IMR-90 (cell line): Measurements from ENCODE around the gene KIRREL2. TPM values are rescaled to one million over a fixed set of nuclear protein-coding genes. Genes with fewer than 3 reads are reported as not detected.

ENCODE experiments used
- ATAC-seq: fragments of 200-7000 bp; cut with Tn5 transposase; 2 replicates; pipeline ENCODE4 v1.9.1; 2020; ENCODE audit warnings: low read depth, mild to moderate bottlenecking, moderate library complexity
- BruUV-seq: library from RNA; stranded (reverse); fragments of 400-500 nt; replicated peaks from 2 replicates; lab custom pipeline; 2021; lab: Mats Ljungman, UMichigan
- CTCF ChIA-PET: fragments of 300-600 bp; formaldehyde crosslinking; extraction: SDS; loops from one replicate; lab custom pipeline; 2021; ENCODE audit warnings: antibody characterized with exemption; lab: Yijun Ruan, JAX
- POLR2A ChIA-PET: fragments of 300-600 bp; sonication (Branson Sonifier 250); formaldehyde crosslinking; loops from one replicate; lab custom pipeline; 2022; ENCODE audit warnings: antibody characterized with exemption; ENCODE audit not compliant: unreplicated experiment; lab: Charles Lee
- DNase-seq: peaks from one replicate; pipeline ENCODE4 v3.0.0; 2013
- H2AFZ ChIP-seq: replicated peaks from 2 replicates; pipeline ENCODE3; 2013; ENCODE audit warnings: low read length, mild to moderate bottlenecking; ENCODE audit not compliant: poor library complexity
- H2AK5ac ChIP-seq: 2 replicates; pipeline ENCODE4 v1.6.1; 2013; ENCODE audit warnings: low read depth, low read length, inconsistent platforms
- H2AK9ac ChIP-seq: replicated peaks from 2 replicates; pipeline ENCODE3; 2013; ENCODE audit warnings: mild to moderate bottlenecking, low read depth, low read length, moderate library complexity; ENCODE audit not compliant: poor library complexity
- H2BK120ac ChIP-seq: 2 replicates; pipeline ENCODE4 v1.6.1; 2013; ENCODE audit warnings: low read depth, low read length, inconsistent platforms
- H2BK15ac ChIP-seq: 3 replicates; pipeline ENCODE4 v1.6.1; 2013; ENCODE audit warnings: low read depth, low read length, inconsistent platforms
- H2BK20ac ChIP-seq: 2 replicates; pipeline ENCODE4 v1.6.1; 2013; ENCODE audit warnings: low read depth, mild to moderate bottlenecking, inconsistent platforms, low read length, moderate library complexity
- H2BK5ac ChIP-seq: 2 replicates; pipeline ENCODE4 v1.6.1; 2013; ENCODE audit warnings: mild to moderate bottlenecking, low read depth, low read length, inconsistent platforms; ENCODE audit not compliant: poor library complexity, severe bottlenecking
- H3K14ac ChIP-seq: replicated peaks from 2 replicates; pipeline ENCODE4 v1.6.1; 2013; ENCODE audit warnings: low read depth, low read length, inconsistent platforms
- H3K18ac ChIP-seq: 2 replicates; pipeline ENCODE4 v1.6.1; 2013; ENCODE audit warnings: low read depth, low read length, control low read depth
- H3K23ac ChIP-seq: 2 replicates; pipeline ENCODE4 v1.6.1; 2013; ENCODE audit warnings: low read depth, low read length, inconsistent platforms
- H3K27ac ChIP-seq: 2 replicates; pipeline ENCODE4 v1.5.1; 2013; ENCODE audit warnings: mild to moderate bottlenecking, control low read depth, low read length; ENCODE audit not compliant: insufficient read depth
- H3K27me3 ChIP-seq: 2 replicates; pipeline ENCODE4 v1.6.1; 2013; ENCODE audit warnings: low read length; ENCODE audit not compliant: control insufficient read depth, insufficient read depth
- H3K36me3 ChIP-seq: 2 replicates; pipeline ENCODE4 v1.6.1; 2013; ENCODE audit warnings: low read length, mixed read lengths; ENCODE audit not compliant: control insufficient read depth, insufficient read depth
- H3K4ac ChIP-seq: 2 replicates; pipeline ENCODE4 v1.6.1; 2013; ENCODE audit warnings: low read depth, low read length, inconsistent platforms
- H3K4me1 ChIP-seq: 2 replicates; pipeline ENCODE4 v1.6.1; 2013; ENCODE audit warnings: low read length, mixed read lengths; ENCODE audit not compliant: control insufficient read depth, insufficient read depth
- H3K4me2 ChIP-seq: 2 replicates; pipeline ENCODE4 v1.6.1; 2013; ENCODE audit warnings: low read depth, mild to moderate bottlenecking, control low read depth, low read length, moderate library complexity
- H3K4me3 ChIP-seq: 2 replicates; pipeline ENCODE4 v1.5.1; 2013; ENCODE audit warnings: low read depth, mild to moderate bottlenecking, control low read depth, low read length, moderate library complexity; ENCODE audit not compliant: insufficient read depth
- H3K56ac ChIP-seq: 2 replicates; pipeline ENCODE4 v1.6.1; 2013; ENCODE audit warnings: low read length, inconsistent platforms; ENCODE audit not compliant: insufficient read depth; ENCODE audit errors: extremely low read depth
- H3K79me1 ChIP-seq, 2 experiments: 2 replicates each; pipeline ENCODE4 v1.6.1; 2013; ENCODE audit warnings: low read length in 2 of 2, inconsistent platforms in 1 of 2, low read depth in 1 of 2
- H3K9ac ChIP-seq: 2 replicates; pipeline ENCODE4 v1.6.1; 2013; ENCODE audit warnings: low read depth, low read length, control low read depth
- H3K9me1 ChIP-seq: 2 replicates; pipeline ENCODE4 v1.6.1; 2013; ENCODE audit warnings: low read length, inconsistent platforms; ENCODE audit not compliant: insufficient read depth
- H3K9me3 ChIP-seq: 2 replicates; pipeline ENCODE4 v1.6.1; 2013; ENCODE audit warnings: low read length; ENCODE audit not compliant: control insufficient read depth, insufficient read depth
- H4K20me1 ChIP-seq: 2 replicates; pipeline ENCODE4 v1.6.1; 2013; ENCODE audit warnings: low read length, inconsistent platforms; ENCODE audit not compliant: insufficient read depth
- H4K5ac ChIP-seq: 2 replicates; pipeline ENCODE4 v1.6.1; 2013; ENCODE audit warnings: mild to moderate bottlenecking, low read depth, low read length, control low read depth
- H4K8ac ChIP-seq, 2 experiments: 2 replicates each; pipeline ENCODE4 v1.6.1; 2013; ENCODE audit warnings: low read depth in 2 of 2, low read length in 2 of 2, control low read depth in 1 of 2, inconsistent platforms in 1 of 2
- H4K91ac ChIP-seq: 2 replicates; pipeline ENCODE4 v1.6.1; 2013; ENCODE audit warnings: low read depth, low read length, inconsistent platforms; ENCODE audit not compliant: insufficient read depth
- BHLHE40 ChIP-seq: fragments of 150-350 bp; IDR thresholded peaks from 2 replicates; pipeline ENCODE4 v1.6.1; 2016; ENCODE audit warnings: mild to moderate bottlenecking, low read depth, low read length
- CHD1 ChIP-seq: IDR thresholded peaks from 2 replicates; pipeline ENCODE4 v1.6.1; 2012; ENCODE audit warnings: low read depth, low read length, improper control_type of control experiment
- FOS ChIP-seq: fragments of 150-350 bp; IDR thresholded peaks from 2 replicates; pipeline ENCODE4 v1.6.1; 2016; ENCODE audit warnings: low read depth, low read length
- MAZ ChIP-seq: IDR thresholded peaks from 2 replicates; pipeline ENCODE4 v1.6.1; 2012; ENCODE audit warnings: low read depth, mild to moderate bottlenecking, low read length, improper control_type of control experiment, moderate library complexity, borderline replicate concordance
- MXI1 ChIP-seq: IDR thresholded peaks from 2 replicates; pipeline ENCODE4 v1.6.1; 2012; ENCODE audit warnings: low read depth, mild to moderate bottlenecking, low read length, moderate library complexity, borderline replicate concordance
- NFE2L2 ChIP-seq: fragments of 150-350 bp; IDR thresholded peaks from 2 replicates; pipeline ENCODE4 v1.6.1; 2016; ENCODE audit warnings: low read depth, mild to moderate bottlenecking, low read length
- RAD21 ChIP-seq: IDR thresholded peaks from 2 replicates; pipeline ENCODE4 v1.6.1; 2012; ENCODE audit warnings: low read length, improper control_type of control experiment
- SMC3 ChIP-seq: fragments of 150-350 bp; IDR thresholded peaks from 2 replicates; pipeline ENCODE4 v1.6.1; 2016; ENCODE audit warnings: low read depth, mild to moderate bottlenecking, antibody characterized with exemption, low read length, moderate library complexity
- WGBS, 2 experiments: methylation state at CpG; one replicate each; pipeline versions ENCODE4 v1.1.5 to v1.1.7; 2013; ENCODE audit warnings: missing lambda C conversion rate in 2 of 2; ENCODE audit not compliant: insufficient read length in 1 of 2; ENCODE audit errors: extremely low coverage in 2 of 2; 5-methylcytosine and 5-hydroxymethylcytosine counted together
- dilution Hi-C: fragments of 300-500 bp; cut with HindIII; formaldehyde crosslinking; loops from one replicate; pipeline ENCODE4 v1.14.3; 2018; ENCODE audit warnings: low sequenced_read_pairs; ENCODE audit not compliant: unreplicated experiment
- in situ Hi-C: fragments of 300-500 bp; cut with MboI; formaldehyde crosslinking; loops from 3 replicates; pipeline ENCODE4 v1.14.3; 2019; ENCODE audit warnings: low sequenced_read_pairs, inconsistent platforms, mixed read lengths
- intact Hi-C: fragments of 100-400 bp; cut with micrococcal nuclease; formaldehyde crosslinking; loops from 2 replicates; pipeline ENCODE4 v1.10.0; 2022
- polyA plus RNA-seq, 3 experiments: library from polyadenylated mRNA; depleted of rRNA; stranded (reverse); fragments of >200 nt; gene quantifications; 2 replicates each; pipeline ENCODE4 v1.2.3, GENCODE V29; 2012; ENCODE audit warnings: low replicate concordance in 1 of 3
- total RNA-seq: library from RNA; depleted of rRNA; stranded (reverse); fragments of >200 nt; gene quantifications from 2 replicates; pipeline ENCODE4 v1.2.3, GENCODE V29; 2012
- TF ChIP-seq, protein P1 (sequence below): fragments of 150-350 bp; IDR thresholded peaks from 2 replicates; pipeline ENCODE4 v1.6.1; 2016; ENCODE audit warnings: low read depth, mild to moderate bottlenecking, low read length, moderate library complexity, borderline replicate concordance

Gene KIRREL2
- total and polyA plus RNA-seq, 2 of the 4 experiments (the other 2 are of a cell fraction) = not detected

DNA sequence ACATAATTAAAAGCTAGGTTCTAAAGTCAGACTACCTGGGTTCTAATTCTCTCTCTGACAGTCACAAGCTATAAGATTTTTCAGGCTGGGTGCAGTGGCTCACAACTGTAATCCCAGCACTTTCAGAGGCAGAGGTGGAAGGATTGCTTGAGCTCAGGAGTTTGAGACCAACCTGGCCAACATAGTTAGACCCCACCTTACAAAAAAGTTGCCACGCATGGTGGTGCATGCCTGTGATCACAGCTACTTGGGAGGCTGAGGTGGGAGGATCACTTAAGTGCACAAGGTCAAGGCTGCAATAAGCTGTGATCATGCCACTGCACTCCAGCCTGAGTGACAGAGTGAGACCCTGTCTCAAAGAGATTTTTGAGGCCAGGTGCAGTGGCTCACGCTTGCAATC, 37.6 kb downstream of the KIRREL2 start:
- ChIA-PET POLR2A (interaction anchor here (0.5 kb wide), 1 partner anchor 257 kb away, joined by 3 read pairs; no protein-coding TSS in a partner anchor), CTCF (interaction anchor here (1.2 kb wide), 1 partner anchor 37 kb away, joined by 4 read pairs; no protein-coding TSS in a partner anchor)
- no peak for ATAC-seq
- Histone ChIP-seq H3K18ac (no peak overlapping the region), H3K27me3 (no peaks in the 10 kb centered on the region), H3K4me3 (no peak overlapping the region), H3K79me1 (peaks cover 21 to 31% of the 10 kb centered on the region in 2 experiments; a peak in 3 of 4 replicates), H3K4me1 (0 out of 2 replicates have a peak, but pooled peaks cover 6% of the 10 kb centered on the region), H3K9me3 (no peaks in the 10 kb centered on the region), H4K20me1 (no peaks in the 10 kb centered on the region), H4K91ac (no peak overlapping the region), H4K5ac (no peak overlapping the region), H2BK20ac (no peak overlapping the region), H3K9me1 (no peaks in the 10 kb centered on the region; the same call in 1 of the 2 replicates), H3K56ac (no peak overlapping the region), H3K4me2 (no peak overlapping the region), H3K36me3 (peaks cover 33% of the 10 kb centered on the region), H2BK5ac (no peak overlapping the region), H2AK5ac (no peak overlapping the region), H3K27ac (no peak overlapping the region), H3K23ac (no peak overlapping the region), H2AFZ (no peak overlapping the region), H2BK120ac (no peak overlapping the region), H2BK15ac (no peak overlapping the region), H4K8ac (no peak overlapping the region), H3K4ac (no peak overlapping the region), H2AK9ac (no peak overlapping the region), H3K9ac (no peak overlapping the region), H3K14ac (no peak overlapping the region)
- intact Hi-C loops (no loop called here), in situ Hi-C loops (no loop called here), dilution Hi-C loops (no loop called here)
- BruUV-seq = no TSS peak
- no CpG with 5 or more reads among the region's 2 CpGs for WGBS, 2 experiments
- DNase-seq = no peak
- TF ChIP-seq MAZ (no peak), SMC3 (no peak), BHLHE40 (no peak), NFE2L2 (no peak), CHD1 (no peak), MXI1 (no peak), FOS (no peak), RAD21 (no peak)
- TF ChIP-seq, protein P1, sequence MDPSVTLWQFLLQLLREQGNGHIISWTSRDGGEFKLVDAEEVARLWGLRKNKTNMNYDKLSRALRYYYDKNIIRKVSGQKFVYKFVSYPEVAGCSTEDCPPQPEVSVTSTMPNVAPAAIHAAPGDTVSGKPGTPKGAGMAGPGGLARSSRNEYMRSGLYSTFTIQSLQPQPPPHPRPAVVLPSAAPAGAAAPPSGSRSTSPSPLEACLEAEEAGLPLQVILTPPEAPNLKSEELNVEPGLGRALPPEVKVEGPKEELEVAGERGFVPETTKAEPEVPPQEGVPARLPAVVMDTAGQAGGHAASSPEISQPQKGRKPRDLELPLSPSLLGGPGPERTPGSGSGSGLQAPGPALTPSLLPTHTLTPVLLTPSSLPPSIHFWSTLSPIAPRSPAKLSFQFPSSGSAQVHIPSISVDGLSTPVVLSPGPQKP = no peak
